Kidney epithelial cell (primary cell): ENCODE measurements around the gene TNFSF11. TPM values are rescaled to one million over a fixed set of nuclear protein-coding genes. Genes with fewer than 3 reads are reported as not detected.

Source experiments
- DNase-seq: peaks from one replicate; pipeline ENCODE4 v3.0.0-alpha.2; 2010; ENCODE audit warnings: low read depth
- H3K27me3 ChIP-seq: 2 replicates; pipeline ENCODE4 v1.6.0; 2011; ENCODE audit warnings: low read length; ENCODE audit not compliant: control insufficient read depth, insufficient read depth
- H3K36me3 ChIP-seq: 2 replicates; pipeline ENCODE4 v1.5.1; 2011; ENCODE audit warnings: low read length; ENCODE audit not compliant: control insufficient read depth, insufficient read depth
- H3K4me3 ChIP-seq: 2 replicates; pipeline ENCODE4 v1.5.1; 2011; ENCODE audit warnings: low read depth, mild to moderate bottlenecking, control low read depth, low read length
- CTCF ChIP-seq: IDR thresholded peaks from 2 replicates; pipeline ENCODE4 v1.5.1; 2011; ENCODE audit warnings: mild to moderate bottlenecking, moderate library complexity, low read length, control low read depth, inconsistent platforms; ENCODE audit not compliant: insufficient read depth, poor library complexity, severe bottlenecking
- total RNA-seq: library from RNA; depleted of rRNA; stranded (reverse); fragments of >200 nt; gene quantifications from 2 replicates; pipeline ENCODE4 v1.2.3, GENCODE V29; 2015

TNFSF11 gene
- total RNA-seq, 1 donor from 2014 or later: 0.46 TPM

- H3K4me3 ChIP-seq: no peak overlapping the region
- no peaks in the 10 kb centered on the region for H3K27me3 ChIP-seq
- no peak for DNase-seq
- H3K36me3 ChIP-seq: no peaks in the 10 kb centered on the region
- no peak for TF ChIP-seq CTCF
Measured at GRCh38 chr13:42645717-42646116, 71.8 kb downstream of the TNFSF11 start.

- Histone ChIP-seq H3K36me3 (no peaks in the 10 kb centered on the region), H3K27me3 (no peaks in the 10 kb centered on the region), H3K4me3 (no peak overlapping the region)
- DNase-seq: no peak
- TF ChIP-seq CTCF: no peak
Measured at GRCh38 chr13:42649141-42649540, 75.2 kb downstream of the TNFSF11 start.

GRCh38 chr13:42649831-42650230 lies 75.9 kb downstream of the TNFSF11 start:
- Histone ChIP-seq H3K36me3 (no peaks in the 10 kb centered on the region), H3K4me3 (no peak overlapping the region), H3K27me3 (no peaks in the 10 kb centered on the region)
- no peak for TF ChIP-seq CTCF
- no peak for DNase-seq

- Histone ChIP-seq H3K4me3 (no peak overlapping the region), H3K27me3 (no peaks in the 10 kb centered on the region), H3K36me3 (no peaks in the 10 kb centered on the region)
- no peak for DNase-seq
- no peak for TF ChIP-seq CTCF
Measured at GRCh38 chr13:42650506-42650905, 76.6 kb downstream of the TNFSF11 start.

- TF ChIP-seq CTCF: no peak
- no peak overlapping the region for H3K4me3 ChIP-seq
Measured at GRCh38 chr13:42651936-42652641, 78.1 kb downstream of the TNFSF11 start.

GRCh38 chr13:42652642-42653415 lies 78.9 kb downstream of the TNFSF11 start:
- Histone ChIP-seq H3K27me3 (no peaks in the 10 kb centered on the region), H3K36me3 (no peaks in the 10 kb centered on the region), H3K4me3 (no peak overlapping the region)
- no peak for TF ChIP-seq CTCF
- no peak for DNase-seq

More at GRCh38 chr13:42651936-42652641, 78.1 kb downstream of the TNFSF11 start:
- H3K27me3 ChIP-seq: no peaks in the 10 kb centered on the region
- no peaks in the 10 kb centered on the region for H3K36me3 ChIP-seq
- no peak for DNase-seq
